Measurements from ENCODE around the gene TPH2.

The TPH2 gene

DNA sequence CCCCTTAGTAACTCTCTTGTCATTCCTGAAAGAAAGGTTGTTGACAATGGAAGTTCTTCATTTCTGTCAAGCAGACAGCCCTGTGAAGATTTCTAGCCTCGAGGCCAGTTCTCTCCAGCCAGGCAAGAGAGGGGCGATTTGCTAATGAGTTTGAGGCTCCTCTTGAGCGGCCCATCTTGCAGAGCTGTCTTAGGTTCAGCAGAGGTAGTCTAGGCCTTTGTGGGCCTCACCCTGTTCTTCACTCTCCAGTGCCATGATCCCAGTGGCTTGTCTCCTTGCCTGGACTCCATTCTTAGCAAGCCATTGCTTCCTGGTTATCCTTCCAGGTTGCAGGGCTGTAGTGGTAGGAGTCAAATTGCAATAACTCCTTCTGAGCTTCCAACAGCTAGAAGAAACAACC, 9.7 kb downstream of the TPH2 start:
- TF ChIP-seq CTCF (conservative IDR thresholded peaks at IDR 0.05; ENCODE audit: low read depth, low read length), result no peak
- no peak overlapping the region for H3K4me3 ChIP-seq (ENCODE audit: low read length)
- no peak for DNase-seq (ENCODE audit: low read depth)

DNA sequence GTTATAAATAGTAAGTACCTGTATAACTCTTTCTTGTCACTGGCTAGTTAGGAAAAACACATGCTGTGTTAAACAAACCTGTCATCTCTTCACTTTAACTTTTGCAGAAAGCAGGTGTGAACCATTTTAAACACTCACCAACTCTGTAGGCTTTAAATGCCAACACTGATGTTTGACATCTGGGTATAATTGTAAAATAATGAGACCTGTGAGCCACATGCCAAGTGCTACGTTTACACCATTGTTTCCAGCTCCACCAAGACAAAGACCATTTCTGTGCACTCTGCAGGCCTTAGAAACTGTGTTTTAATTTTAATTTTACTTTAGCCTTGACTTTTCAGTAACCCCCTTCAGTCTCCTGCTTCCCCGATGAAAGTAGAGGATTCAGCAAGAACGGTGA, 11.0 kb downstream of the TPH2 start:
- no peak for DNase-seq (ENCODE audit: low read depth)
- no peak for TF ChIP-seq CTCF (conservative IDR thresholded peaks at IDR 0.05; ENCODE audit: low read depth, low read length)
- H3K4me3 ChIP-seq (ENCODE audit: low read length), result no peak overlapping the region

DNA sequence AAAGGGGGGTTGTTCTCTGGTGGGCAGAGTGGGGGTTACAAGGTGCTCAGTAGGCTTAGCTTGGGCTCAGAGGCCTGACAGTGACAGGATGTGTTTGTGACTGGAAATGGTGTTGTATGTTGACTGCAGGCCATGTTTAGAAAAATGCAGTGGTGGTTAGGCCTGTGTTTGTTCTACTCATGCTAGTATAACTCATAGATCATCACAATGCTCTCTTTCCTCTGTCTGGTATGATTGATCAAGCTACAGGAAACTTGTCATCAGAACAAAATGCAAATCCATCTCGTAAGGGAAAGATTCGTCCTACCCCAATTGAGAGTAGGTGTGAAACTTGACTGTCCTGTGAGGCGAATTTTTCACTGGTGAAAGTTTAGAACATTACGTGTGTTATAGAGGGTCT, 11.8 kb downstream of the TPH2 start:
- TF ChIP-seq CTCF (conservative IDR thresholded peaks at IDR 0.05; ENCODE audit: low read depth, low read length), result no peak
- no peak for DNase-seq (ENCODE audit: low read depth)
- H3K4me3 ChIP-seq (ENCODE audit: low read length), result no peak overlapping the region

GRCh38 chr12:71950819-71951218, 12.2 kb downstream of the TPH2 start:
- TF ChIP-seq CTCF (conservative IDR thresholded peaks at IDR 0.05; ENCODE audit: low read depth, low read length), result no peak
- DNase-seq (ENCODE audit: low read depth), result no peak
- H3K4me3 ChIP-seq (ENCODE audit: low read length), result no peak overlapping the region

DNA sequence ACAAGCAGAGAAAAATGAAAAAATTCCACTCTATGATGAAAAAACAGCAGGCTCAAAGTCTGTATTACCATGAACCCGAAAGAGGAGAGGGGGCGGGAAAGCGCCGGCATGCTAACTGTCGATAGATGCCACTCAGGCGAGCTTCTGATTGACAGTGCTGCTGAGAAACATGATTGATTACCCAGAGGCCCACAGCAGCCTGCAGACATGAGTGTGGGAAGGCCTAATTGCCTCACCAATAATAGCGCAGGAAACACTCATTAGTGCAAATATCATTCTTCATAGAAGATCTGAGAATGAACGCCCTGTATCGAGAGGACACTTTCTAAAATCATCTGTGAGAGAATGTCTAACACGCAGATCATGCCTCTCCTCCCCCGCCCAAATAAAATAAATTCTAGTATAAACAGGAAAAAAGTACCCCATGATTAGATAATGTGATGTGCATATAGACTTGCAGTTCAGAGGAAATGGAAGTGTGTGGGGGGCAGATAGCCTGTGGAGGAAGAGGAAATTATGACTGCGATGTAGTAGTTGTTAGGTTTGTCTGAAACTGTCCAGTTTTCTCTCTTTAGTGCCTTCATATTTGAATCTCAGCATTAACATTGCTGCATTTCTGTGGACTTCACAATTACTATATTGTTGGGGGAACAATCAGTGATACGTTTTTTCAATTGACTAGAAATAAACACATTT, 15.6 kb downstream of the TPH2 start:
- H3K4me3 ChIP-seq (ENCODE audit: low read length), result no peak overlapping the region
- DNase-seq (ENCODE audit: low read depth), result no peak
- no peak for TF ChIP-seq CTCF (conservative IDR thresholded peaks at IDR 0.05; ENCODE audit: low read depth, low read length)

DNA sequence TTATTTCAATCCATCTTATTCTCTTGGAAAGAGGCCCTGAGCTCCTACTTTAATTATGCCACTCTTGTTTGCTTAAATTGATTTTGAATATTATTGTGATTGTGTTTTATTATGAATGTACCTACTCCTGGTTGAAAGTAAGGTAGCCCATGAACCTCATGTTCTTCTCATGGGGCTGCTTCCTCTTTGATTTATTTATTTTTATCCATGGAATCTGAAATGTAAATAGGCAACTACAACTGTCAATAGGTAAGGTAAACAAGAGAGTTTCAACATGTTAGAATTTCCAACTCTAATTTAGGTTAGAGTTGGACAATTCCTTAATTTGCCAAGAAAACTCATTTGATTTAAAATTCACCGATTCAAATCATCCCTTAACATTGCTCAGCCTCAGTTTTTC, 16.2 kb downstream of the TPH2 start:
- no peak for DNase-seq (ENCODE audit: low read depth)
- no peak for TF ChIP-seq CTCF (conservative IDR thresholded peaks at IDR 0.05; ENCODE audit: low read depth, low read length)
- H3K4me3 ChIP-seq (ENCODE audit: low read length), result no peak overlapping the region

- H3K4me3 ChIP-seq (ENCODE audit: low read length), result no peak overlapping the region
- TF ChIP-seq CTCF (conservative IDR thresholded peaks at IDR 0.05; ENCODE audit: low read depth, low read length), result no peak
- no peak for DNase-seq (ENCODE audit: low read depth)
Observed at GRCh38 chr12:71955970-71956369, 17.3 kb downstream of the TPH2 start.

Data from retinal pigment epithelial cell (primary cell).